ENCODE measurements around the gene BARX1.

BARX1 gene

DNA sequence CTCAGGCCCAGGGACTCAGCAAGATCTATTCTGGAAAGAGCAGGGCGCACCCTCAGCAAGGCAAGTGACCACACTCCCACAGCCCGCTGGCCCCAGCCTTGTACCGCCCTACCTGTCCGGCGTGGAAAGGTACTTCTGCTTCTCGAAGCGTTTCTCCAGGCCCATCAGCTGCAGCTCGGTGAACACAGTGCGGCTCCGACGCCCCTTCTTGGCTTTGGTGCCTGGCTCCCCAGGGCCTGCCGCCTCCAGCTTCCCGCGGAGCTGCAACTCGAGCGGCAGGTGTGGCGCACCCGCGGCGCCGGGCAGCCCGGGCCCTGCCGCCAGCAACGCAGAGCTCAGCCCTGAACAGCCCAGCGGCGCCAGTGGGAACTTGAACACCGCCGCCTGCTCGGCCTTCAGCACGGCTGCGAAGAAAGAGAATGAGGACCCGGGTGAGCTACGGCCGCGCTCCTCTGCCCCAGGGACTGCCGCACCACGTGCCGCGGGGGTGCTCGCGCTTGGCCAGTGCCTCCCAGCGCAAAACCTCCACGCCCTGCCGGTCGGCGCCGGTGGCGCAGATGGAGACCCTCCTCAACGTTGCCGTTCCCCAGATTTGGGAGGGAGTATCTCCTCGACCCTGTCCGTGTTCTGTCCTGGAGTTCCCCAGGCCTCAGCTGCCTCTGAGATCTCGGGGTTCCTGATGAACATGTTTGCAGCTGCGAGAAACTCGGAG, 2.2 kb downstream of the BARX1 start:
- TF ChIP-seq POLR2AphosphoS5 (IDR thresholded peaks at IDR 0.05; ENCODE audit: low read depth, low read length) = no peak
- TF ChIP-seq PAX5 (IDR thresholded peaks at IDR 0.05; ENCODE audit: insufficient read depth, low read length, severe bottlenecking) = no peak
- no peak for TF ChIP-seq TAF1 (IDR thresholded peaks at IDR 0.05; ENCODE audit: low read depth, low read length)
- TF ChIP-seq POU2F2 (IDR thresholded peaks at IDR 0.05; ENCODE audit: low read depth, low read length) = no peak
- no peak for TF ChIP-seq SPI1 (IDR thresholded peaks at IDR 0.05; ENCODE audit: low read depth, low read length)
- no peak for TF ChIP-seq POLR2A (IDR thresholded peaks at IDR 0.05; ENCODE audit: low read depth, low read length)
- DNase-seq (ENCODE audit: insufficient read length, low spot score) = no peak
- FAIRE-seq = no peak

DNA sequence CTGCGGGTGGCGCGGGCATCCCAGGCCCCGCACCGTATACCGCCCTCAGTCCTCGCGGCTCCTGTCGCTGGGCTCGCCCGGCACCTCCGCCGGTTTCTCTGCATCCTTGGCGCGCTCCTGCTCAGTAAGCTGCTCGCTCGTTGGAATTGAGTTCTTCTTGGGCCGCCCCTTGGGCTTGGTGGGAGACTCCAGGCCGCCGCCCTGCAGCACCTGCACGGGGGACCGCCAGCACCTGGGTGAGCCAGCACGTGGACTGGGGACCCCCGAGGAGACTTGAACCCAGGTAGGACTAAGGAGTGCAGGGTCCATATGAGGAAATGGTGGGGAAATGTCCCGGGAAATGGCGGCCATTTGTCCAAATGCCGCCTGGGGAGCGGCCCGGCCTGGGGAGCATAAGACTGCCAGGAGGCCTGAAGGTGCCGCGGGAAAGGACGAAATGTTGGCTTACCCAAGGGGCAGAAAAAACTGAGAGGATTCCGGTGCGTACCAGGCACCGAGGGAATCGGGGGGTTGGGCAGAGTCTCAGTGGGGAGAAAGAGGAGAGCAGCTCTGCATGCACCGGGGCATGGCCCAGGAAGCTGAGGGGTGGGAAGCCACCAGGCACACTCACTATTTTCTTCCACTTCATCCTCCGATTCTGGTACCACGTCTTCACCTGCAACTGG, 2.9 kb downstream of the BARX1 start:
- DNase-seq (ENCODE audit: insufficient read length, low spot score) = no peak
- TF ChIP-seq TAF1 (IDR thresholded peaks at IDR 0.05; ENCODE audit: low read depth, low read length) (no peak), POU2F2 (IDR thresholded peaks at IDR 0.05; ENCODE audit: low read depth, low read length) (no peak), SPI1 (IDR thresholded peaks at IDR 0.05; ENCODE audit: low read depth, low read length) (no peak)
- FAIRE-seq = no peak

DNA sequence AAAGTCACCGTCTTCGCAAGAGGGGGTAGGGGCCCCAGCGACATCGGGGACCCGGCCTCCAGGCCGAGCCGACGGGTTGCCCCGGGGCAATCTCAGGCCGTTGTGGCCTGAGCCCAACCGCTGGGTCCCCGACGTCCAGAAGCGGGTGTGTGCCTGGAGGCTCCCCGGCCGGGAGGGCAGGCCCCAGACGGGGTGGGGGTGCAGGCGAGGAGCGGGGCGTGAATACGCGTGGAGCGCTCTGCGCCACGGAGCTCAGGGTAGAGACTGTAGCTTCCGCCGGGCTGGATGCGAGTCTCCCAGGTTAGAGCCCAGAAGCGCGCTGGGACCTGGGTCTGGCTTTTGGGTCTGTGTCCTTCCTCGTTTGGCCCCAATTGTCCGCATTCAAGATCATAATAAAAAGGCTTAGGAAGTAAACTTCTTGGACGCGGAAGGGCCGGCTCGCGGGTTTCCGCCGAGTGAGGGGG, 3.5 kb downstream of the BARX1 start:
- TF ChIP-seq POLR2A (IDR thresholded peaks at IDR 0.05; ENCODE audit: low read depth, low read length) = no peak
- no peak for TF ChIP-seq POLR2AphosphoS5 (IDR thresholded peaks at IDR 0.05; ENCODE audit: low read depth, low read length)
- no peak for TF ChIP-seq PAX5 (IDR thresholded peaks at IDR 0.05; ENCODE audit: insufficient read depth, low read length, severe bottlenecking)
- no peak for TF ChIP-seq SPI1 (IDR thresholded peaks at IDR 0.05; ENCODE audit: low read depth, low read length)
- FAIRE-seq = no peak
- no peak for DNase-seq (ENCODE audit: insufficient read length, low spot score)

DNA sequence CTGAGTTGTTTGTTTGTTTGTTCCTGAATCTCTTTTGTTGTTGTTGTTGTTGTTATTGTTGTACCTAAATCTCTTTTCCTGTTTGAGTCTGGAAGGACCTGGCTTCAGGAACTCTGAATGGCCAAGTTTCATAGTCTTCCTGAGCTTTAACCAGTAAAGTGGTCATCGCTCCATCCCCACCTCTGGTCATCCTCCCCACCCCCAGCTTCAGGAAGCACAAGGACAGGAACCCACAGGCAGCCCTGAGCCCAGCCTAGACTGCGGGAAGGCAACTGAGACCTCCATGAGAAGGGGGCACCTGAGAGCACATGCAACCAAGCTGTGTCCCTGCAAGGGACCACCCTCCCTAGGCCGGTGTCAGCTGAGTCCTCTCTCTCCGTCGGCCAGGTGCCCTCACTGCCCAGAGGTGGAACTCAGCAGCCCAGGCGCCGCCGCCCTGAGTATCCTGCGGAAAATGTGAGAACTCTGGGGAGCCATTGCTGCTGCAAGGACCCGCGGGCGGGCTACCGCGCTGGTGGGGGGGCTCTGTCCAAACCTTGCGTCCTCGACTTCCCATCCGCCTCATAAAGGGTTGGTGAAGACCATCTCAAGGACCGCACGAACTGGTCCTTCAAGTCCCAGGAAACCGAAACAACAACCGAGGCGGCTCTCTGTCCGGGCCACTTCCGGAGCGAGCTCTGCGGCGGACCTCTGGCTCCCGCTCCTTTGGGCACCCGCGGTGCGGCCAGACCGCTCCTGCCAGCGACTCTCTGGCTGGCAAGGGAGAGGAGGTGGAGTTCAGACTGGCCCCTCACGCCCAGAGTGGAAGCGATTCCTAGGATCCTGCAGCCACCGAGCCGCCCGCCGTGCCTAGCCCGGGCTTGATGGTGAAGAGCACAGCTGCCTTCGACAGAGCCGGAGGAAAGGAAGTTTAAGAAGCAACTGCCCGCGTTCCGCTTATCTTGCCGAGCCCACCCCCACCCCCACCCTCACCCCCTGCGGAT, 4.2 kb downstream of the BARX1 start:
- no peak for DNase-seq (ENCODE audit: insufficient read length, low spot score)
- TF ChIP-seq SPI1 (IDR thresholded peaks at IDR 0.05; ENCODE audit: low read depth, low read length) (no peak), POU2F2 (IDR thresholded peaks at IDR 0.05; ENCODE audit: low read depth, low read length) (no peak), PAX5 (IDR thresholded peaks at IDR 0.05; ENCODE audit: insufficient read depth, low read length, severe bottlenecking) (no peak), TAF1 (IDR thresholded peaks at IDR 0.05; ENCODE audit: low read depth, low read length) (no peak), POLR2AphosphoS5 (IDR thresholded peaks at IDR 0.05; ENCODE audit: low read depth, low read length) (no peak), POLR2A (IDR thresholded peaks at IDR 0.05; ENCODE audit: low read depth, low read length) (no peak)
- FAIRE-seq = no peak

DNA sequence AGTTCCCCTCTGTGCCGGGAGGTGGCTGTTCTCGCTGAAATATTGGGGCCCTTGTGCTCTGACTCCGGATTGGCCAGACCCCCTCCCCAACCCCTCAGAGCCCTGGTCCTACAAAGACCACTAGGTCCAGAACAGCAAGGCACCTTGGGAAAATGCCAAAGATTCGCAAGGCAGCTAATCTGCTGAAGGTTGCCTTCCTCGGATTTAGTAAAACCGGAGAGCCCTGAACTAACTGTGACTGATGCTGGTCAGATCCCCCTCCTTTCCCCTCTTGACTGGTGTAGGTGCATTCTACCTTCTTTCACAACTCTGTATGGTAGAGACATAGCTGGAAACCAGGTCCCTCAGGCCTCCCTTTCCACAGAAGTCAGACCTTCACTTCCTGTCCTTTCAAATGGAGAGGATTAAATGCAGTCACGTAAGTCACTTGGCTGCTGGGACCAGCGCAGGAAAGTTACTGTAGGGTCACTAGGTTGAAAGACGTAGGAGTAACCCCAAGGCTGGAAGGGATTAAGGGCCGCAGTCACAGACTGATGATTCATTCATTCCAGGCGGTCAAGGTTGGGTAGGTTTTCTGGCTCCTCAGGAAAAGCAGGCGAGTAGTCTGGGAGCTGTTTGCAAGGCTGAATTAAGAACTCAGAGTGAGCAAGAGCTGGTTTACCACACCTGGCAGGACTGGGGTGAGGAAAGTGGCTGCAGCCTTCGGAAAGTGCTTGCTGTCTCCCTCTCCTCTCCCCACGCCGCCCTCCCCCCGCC, 5.3 kb downstream of the BARX1 start:
- DNase-seq (ENCODE audit: insufficient read length, low spot score) = no peak
- FAIRE-seq = no peak
- no peak for TF ChIP-seq SPI1 (IDR thresholded peaks at IDR 0.05; ENCODE audit: low read depth, low read length)
- no peak for TF ChIP-seq POLR2AphosphoS5 (IDR thresholded peaks at IDR 0.05; ENCODE audit: low read depth, low read length)
- no peak for TF ChIP-seq POLR2A (IDR thresholded peaks at IDR 0.05; ENCODE audit: low read depth, low read length)
- no peak for TF ChIP-seq POU2F2 (IDR thresholded peaks at IDR 0.05; ENCODE audit: low read depth, low read length)
- no peak for TF ChIP-seq TAF1 (IDR thresholded peaks at IDR 0.05; ENCODE audit: low read depth, low read length)
- no peak for TF ChIP-seq PAX5 (IDR thresholded peaks at IDR 0.05; ENCODE audit: insufficient read depth, low read length, severe bottlenecking)

DNA sequence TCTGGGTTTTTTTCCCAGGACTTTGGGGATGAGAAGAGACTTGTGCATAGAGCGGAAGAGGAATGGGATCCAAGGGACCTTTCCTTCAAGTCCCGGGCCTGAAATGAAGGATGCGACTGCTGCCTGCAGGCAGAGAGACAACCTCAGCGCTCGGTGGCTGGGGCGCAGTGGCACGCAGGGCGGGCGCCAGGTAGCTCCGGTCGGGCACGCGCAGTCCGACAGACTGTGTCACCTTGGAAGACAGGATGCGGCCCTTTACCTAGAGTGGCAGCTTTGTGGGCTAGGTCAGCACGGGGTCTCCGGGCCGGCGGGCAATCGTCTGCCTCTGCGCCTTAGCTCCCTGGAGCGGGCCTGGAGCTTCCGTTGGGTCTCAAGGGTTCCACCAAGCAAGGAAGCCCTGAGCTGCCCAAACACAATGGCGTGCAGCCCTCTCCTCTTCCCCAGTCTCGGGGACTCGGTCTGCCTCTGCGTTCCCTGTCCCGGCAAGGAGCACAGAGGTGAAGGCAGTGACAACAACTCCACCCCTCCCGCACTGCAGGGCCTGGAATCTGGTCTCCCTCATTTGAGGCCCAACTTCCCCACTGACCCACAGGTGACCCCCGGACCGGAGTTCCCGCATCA, 6.0 kb downstream of the BARX1 start:
- DNase-seq (ENCODE audit: insufficient read length, low spot score) = no peak

DNA sequence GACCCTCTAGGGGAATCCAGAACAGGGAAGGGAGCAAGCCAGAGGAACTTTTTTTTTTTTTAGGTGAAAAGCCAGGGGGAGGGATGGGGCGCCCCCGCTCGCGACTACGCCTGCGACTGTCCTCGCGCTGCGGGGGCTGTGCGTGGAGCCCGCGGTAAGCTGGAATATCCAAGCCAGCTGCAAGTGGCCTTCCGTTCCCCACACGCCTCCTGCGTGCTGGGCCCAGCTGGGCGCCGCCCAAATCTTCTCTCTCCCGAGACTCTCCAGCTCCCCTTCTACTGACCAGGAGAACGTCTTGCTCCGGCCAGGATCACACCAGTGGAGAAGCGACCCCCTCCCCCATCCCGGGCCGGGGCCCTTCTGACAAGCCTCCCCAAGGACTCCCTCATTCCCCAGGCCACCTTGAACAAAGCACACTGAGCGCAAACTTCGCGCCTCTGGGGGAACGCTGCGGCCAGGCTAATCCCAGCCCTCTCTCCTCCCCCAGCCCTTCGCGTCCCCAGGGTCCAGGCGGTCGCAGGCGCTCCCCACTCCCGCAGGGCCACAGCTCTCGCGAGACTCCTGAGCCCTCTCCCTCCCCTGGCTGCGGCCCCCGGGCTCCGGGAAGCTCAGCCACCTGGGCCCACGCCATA, 6.6 kb downstream of the BARX1 start:
- TF ChIP-seq SPI1 (IDR thresholded peaks at IDR 0.05; ENCODE audit: low read depth, low read length) (no peak), POLR2AphosphoS5 (IDR thresholded peaks at IDR 0.05; ENCODE audit: low read depth, low read length) (no peak), TAF1 (IDR thresholded peaks at IDR 0.05; ENCODE audit: low read depth, low read length) (no peak)
- FAIRE-seq = no peak
- DNase-seq (ENCODE audit: insufficient read length, low spot score) = no peak

More for the DNA sequence above, 6.0 kb downstream of the BARX1 start:
- no peak for FAIRE-seq
- TF ChIP-seq POLR2A (IDR thresholded peaks at IDR 0.05; ENCODE audit: low read depth, low read length) = no peak
- TF ChIP-seq POU2F2 (IDR thresholded peaks at IDR 0.05; ENCODE audit: low read depth, low read length) = no peak

DNA sequence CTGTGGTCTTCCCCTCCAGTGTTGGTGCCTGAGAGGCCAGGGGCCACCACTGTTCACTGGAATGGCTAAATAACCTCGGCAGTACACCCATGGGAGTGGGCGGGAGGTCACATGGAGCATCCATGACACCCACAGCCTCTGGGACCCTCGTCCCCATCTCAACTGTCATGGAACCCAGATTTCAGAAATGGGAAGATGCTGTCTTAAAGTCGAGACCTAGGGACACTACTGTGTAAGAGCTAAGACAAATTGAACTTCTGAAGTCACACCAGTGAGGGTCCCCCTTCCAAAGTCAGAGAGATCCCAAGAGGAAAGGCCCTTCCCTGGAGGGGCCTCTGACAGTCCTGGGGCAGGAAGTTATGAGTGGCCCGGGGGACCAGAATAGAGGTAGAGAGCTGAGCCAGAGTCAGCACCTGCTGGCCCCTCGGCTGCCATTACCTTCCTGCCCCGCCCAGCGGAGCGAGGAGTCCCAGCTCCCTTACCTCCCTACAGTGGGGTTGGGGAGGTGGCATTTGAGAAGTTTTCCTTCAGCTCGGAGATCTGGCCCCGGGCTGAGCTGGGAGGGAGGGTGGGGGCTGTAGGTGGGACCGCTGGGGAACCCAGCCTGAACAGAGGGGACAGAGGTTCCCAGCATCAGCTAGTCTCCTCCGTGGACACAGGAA, 7.6 kb downstream of the BARX1 start:
- TF ChIP-seq POLR2AphosphoS5 (IDR thresholded peaks at IDR 0.05; ENCODE audit: low read depth, low read length) (no peak), POLR2A (IDR thresholded peaks at IDR 0.05; ENCODE audit: low read depth, low read length) (no peak)
- FAIRE-seq (no peak), DNase-seq (ENCODE audit: insufficient read length, low spot score) (no peak)
